HTERT RPE-1 (cell line): Measurements from ENCODE around the gene TMEM9.

Experiments used
- in situ Hi-C: fragments of 300-500 bp; cut with MboI; formaldehyde crosslinking; loops from 4 replicates; pipeline ENCODE4 v1.14.3; 2020; ENCODE audit warnings: low sequenced_read_pairs

TMEM9 gene

GRCh38 chr1:201128962-201129361, 25.3 kb downstream of the TMEM9 start:
- in situ Hi-C loops: no loop called here

GRCh38 chr1:201128476-201128875, 25.8 kb downstream of the TMEM9 start:
- in situ Hi-C loops: no loop called here

GRCh38 chr1:201127755-201128455, 26.4 kb downstream of the TMEM9 start:
- in situ Hi-C loops: no loop called here

- in situ Hi-C loops: no loop called here
Measured at GRCh38 chr1:201126832-201127754, 27.2 kb downstream of the TMEM9 start, which contains the start of gene ASCL5. TSS of gene ASCL5 (minus strand) at chr1:201127184. CDS start at chr1:201115372, 11,812 bp downstream.

GRCh38 chr1:201126463-201126831, 27.8 kb downstream of the TMEM9 start:
- in situ Hi-C loops: no loop called here

GRCh38 chr1:201125800-201126199, 28.5 kb downstream of the TMEM9 start:
- in situ Hi-C loops: no loop called here

- in situ Hi-C loops: no loop called here
Measured at GRCh38 chr1:201125019-201125418, 29.3 kb downstream of the TMEM9 start.

GRCh38 chr1:201123866-201124265, 30.4 kb downstream of the TMEM9 start:
- in situ Hi-C loops: no loop called here

GRCh38 chr1:201122321-201122957, 31.8 kb downstream of the TMEM9 start:
- in situ Hi-C loops: no loop called here

- in situ Hi-C loops: no loop called here
Measured at GRCh38 chr1:201119206-201120197, 34.8 kb downstream of the TMEM9 start.

GRCh38 chr1:201116091-201116490, 38.2 kb downstream of the TMEM9 start:
- in situ Hi-C loops: no loop called here

- in situ Hi-C loops: no loop called here
Measured at GRCh38 chr1:201115390-201115937, 38.8 kb downstream of the TMEM9 start.

GRCh38 chr1:201114245-201115131, 39.8 kb downstream of the TMEM9 start:
- in situ Hi-C loops: no loop called here

- in situ Hi-C loops: no loop called here
Measured at GRCh38 chr1:201113451-201114244, 40.6 kb downstream of the TMEM9 start.

- in situ Hi-C loops: no loop called here
Measured at GRCh38 chr1:201112926-201113325, 41.3 kb downstream of the TMEM9 start.

- in situ Hi-C loops: no loop called here
Measured at GRCh38 chr1:201112173-201112731, 42.0 kb downstream of the TMEM9 start, which contains the start of gene CACNA1S. TSS of gene CACNA1S (minus strand) at chr1:201112426. CDS start at chr1:201112339, 87 bp downstream.

GRCh38 chr1:201111672-201112071, 42.6 kb downstream of the TMEM9 start:
- in situ Hi-C loops: no loop called here

GRCh38 chr1:201111156-201111555, 43.1 kb downstream of the TMEM9 start:
- in situ Hi-C loops: no loop called here
